COLO668 (cell line): Measurements from ENCODE around the gene DDN.

Source experiments
- DNase-seq: peaks from one replicate; lab custom pipeline; 2025; ENCODE audit not compliant: unreplicated experiment; lab: John Stamatoyannopoulos, UW

Gene DDN

DNA sequence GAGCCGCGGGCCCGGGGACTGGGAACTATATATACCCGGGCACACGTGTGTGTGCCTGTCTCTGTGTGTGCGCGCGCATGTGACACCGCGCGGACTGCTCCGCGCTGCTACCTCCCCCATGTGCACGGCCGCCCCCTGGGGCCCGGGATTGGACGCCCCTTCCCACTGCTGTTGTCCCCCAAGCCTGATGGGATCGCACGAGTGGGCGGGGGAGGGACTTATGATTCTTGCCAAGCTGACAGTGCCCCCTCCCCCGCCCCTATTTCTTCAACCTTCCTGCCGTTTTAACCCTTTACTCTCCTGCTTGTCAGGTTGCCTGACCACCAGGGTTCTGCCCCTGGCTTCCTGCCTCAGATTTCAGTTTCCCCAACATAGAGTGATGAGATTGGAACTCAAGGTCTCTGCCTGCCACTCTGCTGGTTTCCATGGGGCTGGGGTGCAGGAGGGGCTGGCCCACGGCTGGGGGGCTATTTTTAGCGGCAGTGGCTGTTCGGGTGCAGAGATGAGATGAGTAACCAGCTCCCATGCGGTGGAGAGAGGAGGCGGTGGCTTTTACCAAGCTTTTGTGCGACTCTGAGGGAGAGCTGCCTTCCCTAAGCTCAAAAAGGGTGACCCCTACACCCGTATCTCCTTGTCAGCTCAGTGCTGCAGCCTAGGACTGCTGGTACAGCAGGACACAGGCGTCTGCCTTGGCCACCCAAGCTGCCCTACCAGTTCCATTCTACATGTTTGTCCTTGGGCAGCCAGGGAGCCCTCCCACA lies at the start of gene DDN:
DDN (minus strand) TSS at position 5 of the 761 bp plus-strand sequence. CDS start 88 bp downstream, outside the sequence.
- peak; percentile 58 for DNase-seq

DNA sequence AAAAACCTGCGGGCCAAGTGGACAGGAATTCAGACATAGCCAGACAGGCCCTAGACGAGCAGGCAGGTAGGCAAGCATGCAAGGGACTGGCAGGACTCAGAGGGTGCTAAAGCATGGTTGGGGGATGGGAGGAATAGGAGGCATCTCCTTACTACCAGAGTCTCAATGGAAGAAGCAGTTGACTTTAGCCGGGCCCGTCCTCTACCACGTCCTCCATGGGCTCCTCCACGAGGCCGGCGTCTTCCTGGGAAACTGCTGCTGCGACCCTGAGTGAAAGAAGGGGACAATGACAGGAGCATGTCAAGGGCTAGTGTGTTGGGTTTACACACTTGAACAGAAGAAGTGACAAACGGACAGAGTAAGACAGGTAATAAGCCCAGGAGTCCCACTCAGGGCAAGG lies 49.8 kb upstream of the DDN start:
- DNase-seq, result no peak

GRCh38 chr12:49046129-49046895 lies 47.1 kb upstream of the DDN start:
- no peak for DNase-seq

DNA sequence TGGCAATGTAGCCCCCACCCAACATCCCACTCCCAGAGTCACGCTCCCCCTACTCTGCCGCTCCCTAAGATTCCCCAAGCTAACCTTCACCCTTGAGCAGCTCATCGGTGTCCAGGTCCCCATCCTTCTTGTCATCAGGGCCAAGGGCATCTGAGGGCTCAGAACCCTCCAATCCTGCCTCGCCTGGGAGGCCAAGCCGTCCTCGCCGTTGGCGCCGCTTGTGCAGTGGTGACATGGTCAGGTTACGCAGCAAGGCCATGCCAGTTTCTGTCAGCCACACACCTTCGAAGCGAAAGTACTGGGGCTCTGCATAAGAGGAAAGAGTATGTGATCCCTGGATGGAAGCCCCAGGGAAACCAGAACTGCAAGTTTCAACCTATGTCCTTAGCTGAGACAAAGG lies 45.5 kb upstream of the DDN start:
- no peak for DNase-seq

- peak; percentile 47 for DNase-seq
Observed at GRCh38 chr12:49043856-49044258, 44.7 kb upstream of the DDN start.

DNA sequence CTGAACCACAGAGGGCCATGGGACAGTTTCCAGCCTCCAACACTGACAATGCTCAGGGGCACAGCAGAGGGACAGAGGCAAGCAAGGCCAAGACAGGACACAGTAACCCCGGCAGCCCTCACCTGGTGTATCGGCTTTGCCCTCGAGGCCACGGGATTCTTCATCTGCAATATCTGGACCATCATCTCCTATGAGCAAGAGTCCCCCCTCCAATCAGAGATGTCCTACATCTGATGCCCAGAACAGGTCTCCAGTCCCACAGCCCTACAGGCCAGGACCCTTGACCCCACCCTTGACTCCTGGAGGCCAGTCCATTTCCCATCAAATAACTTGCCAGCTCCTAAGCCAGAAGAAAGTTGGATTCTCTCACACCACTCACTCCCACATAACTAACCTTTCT lies 44.1 kb upstream of the DDN start:
- no peak for DNase-seq

- DNase-seq, result no peak
Observed at GRCh38 chr12:49041881-49042484, 42.8 kb upstream of the DDN start.

DNA sequence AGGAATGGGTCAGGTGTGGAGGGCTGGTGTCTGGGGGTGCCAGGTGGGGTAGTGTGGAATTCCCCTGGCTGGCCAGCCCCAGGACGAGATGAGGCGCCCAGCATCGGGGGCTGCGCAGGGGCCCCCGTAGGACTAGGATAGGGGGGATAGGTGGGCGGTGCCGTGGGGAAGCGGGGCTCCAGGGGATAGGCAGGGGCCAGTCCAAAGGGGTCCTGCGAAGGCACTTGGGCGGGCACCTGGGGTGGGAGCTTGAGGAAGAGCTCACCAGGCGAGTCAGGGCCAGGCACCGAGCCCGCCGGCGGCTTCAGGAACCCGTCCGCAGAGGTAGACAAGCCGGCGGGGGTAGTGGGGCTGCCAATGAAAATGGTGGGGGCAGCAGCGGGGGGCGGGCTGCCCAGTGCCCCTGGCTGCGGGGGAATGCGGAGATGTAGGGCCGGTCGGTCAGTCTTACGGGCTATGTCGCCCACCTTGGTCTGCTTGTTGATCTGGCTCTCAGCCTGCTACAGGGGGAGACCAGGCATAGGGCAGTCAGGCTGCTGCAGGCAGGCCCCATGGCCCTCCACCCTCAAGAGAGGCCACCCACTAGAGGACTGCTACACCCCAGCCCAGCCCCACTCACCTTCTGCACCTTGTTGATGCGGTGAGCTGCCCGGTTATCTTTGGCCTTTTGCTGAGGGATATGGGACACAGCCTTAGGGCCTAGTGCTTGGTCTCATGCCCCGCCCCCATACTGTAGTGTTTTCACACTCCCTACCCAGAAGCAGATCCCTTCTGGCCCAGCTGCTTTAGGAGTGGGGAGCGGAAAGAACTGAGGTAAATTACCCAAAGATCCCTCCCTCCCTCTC lies 42.1 kb upstream of the DDN start:
- no peak for DNase-seq

DNA sequence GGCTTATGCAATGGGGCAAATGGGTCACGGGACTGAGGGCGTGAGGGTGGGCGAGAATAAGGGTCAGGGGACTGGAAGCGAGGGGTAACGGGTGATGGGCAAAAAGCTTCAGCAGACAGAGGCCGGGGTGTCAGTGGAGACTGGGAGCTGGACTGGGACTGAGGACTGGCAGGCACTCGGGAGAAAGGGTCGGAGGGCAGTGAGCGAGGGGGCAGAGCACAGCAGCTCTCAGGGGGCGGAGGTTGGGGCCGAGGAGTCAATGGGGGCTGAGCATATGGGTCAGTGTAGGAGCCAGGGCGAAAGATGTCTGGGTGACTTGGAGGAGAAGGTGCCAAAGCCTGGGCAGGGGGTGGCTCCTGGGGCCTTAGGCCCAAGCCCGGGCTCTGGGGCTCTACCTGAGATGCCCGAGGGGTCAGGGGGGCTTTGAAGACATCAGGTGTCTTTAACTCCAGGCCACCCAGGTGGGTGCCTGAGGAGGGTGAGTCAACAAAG lies 41.2 kb upstream of the DDN start:
- DNase-seq, result no peak

DNA sequence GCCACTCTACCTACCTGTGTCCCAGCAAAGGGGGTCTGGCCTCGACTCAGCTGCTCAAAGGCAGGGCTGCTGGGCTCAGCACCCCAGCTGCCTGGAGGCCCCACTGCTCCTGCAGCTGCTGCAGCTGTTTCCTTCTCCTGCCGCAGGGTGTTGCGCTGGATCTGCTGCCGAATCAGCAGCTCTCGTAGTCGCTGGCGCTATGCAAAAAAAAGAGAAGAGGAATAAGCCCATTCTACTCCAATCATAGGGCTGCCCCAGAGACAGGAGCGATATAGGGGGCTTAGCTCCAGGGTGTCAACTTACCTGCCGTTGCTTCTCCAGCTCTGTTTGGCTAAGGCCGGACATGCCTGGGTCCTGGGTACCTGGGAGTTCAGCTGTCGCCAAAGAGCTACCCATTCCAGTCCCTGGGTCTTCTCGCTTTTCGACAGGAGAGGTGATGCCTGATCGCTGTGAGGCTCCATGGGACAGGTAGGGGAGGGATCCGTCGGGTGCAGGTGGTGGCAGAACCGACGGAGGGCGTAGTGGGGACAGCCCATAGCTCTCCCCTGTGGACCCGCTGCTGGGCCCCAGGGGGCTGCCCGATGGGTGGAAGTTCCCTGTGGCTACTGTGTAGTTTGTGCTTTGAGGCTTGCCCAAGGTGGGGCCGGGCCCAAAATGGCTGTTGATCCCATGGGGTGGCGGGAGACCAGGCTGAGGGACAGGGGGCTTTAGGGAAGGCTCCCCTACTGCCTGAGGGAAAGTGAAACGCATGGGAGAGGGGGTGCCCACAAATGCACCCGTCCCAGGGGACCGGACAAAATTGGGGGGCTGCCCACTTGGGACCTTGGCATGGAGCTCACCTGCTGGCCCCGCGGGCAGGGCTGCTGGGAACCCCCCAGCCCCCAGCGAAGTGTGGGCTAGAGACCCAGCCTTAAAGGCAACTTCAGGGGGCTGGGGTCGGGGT lies 40.5 kb upstream of the DDN start:
- no peak for DNase-seq

DNA sequence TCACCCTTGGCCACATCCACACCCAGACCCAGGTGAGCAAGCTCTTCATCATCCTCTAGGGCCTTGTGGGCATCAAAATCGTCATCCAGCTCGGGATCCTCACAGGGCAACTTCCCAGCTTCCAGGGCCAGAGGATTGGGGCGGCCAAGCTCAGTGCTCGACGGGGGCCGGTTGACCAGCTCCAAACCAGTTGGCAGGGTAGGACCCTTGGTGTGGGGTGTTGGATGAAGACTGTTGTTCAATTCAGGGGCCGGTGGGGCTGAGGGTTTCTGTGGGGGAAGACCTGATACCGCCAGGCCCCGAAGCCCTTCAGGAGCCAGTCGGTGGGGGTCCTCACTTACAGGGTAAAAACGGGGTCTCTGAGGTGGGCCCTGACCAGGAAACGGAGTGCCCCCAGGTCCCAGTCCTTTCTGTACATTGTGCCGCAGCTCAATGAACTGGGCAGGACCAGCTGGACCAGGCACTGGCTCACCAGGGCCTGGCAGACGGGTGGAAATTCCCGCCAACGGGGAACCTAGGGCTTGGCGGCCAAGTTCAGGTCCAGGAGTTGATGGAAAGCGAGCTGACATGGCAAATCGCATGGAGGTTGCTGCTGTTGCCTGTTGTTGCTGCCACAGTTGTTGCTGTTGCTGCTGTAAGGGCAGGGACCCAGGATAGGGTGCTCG lies 39.2 kb upstream of the DDN start:
- no peak for DNase-seq

DNA sequence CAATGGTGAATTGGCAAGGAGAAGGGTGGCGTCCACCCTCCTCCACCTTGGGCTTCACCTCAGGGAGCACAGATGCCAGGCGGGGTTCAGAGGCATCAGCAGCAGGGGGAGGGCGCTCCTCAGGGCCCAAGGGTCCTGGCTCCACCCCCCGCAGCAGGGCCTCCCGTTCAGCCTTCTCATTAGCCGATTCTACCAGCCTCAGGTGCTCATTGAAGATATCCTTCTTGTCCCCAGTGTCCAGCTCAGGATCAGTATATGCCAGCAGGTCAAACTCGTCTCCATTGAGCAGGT lies 38.7 kb upstream of the DDN start:
- DNase-seq, result no peak

DNA sequence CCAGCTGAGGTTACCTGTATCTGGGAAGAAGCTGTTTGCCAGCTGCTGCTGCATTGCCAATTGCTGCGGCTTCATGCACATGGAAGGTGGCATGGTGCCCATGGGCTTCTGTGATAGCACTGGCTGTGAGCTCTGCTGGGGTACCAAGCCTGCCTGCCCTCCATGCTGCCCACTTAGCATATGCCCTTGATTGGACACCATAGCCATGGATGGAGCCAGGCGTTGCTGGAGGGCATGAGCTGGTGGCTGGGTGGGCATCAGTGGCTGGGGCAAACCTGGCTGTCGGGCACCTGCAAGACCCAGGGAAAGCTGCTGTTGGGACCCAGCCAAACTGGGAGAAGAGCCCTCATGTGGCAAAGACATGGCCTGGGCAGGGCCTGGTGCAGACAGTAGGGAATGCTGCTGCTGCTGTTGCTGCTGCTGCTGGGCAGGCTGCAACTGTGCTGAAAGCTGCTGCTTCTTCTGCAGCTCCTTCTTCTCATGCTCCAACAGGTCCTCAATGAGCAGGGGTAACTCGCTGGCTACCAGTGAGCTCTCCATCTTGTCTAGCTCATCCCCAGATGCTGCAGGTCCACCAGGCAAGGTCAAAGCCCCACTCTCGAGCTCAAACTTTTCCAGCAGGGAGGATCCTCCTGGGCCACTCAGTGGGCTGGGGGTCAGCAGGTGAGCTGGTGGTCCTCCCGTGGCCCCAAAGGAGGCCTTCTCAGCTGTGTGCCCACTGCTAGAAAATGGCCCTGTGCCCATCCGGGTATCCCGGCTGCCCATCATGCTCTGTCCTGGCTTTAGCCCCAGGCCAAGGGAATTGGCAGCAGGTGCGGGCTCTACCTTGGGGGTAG lies 38.2 kb upstream of the DDN start:
- no peak for DNase-seq

- DNase-seq, result no peak
Observed at GRCh38 chr12:49036029-49036428, 36.9 kb upstream of the DDN start.

DNA sequence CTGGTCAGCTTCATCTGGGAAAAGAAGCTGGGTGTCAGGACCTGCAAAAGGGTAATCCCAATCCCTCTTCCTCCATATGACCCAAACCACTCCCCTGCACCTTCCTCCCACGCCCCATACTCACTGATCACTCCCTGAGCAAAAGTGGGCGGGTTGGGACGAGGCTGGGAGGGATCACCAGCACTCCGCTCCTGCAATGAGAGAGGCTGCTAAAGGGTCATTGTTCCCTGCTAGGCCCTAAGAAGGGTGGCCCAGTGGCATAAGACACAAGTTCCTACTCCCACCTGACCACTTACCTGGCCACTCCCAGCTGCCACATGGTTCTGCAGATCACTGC lies 35.1 kb upstream of the DDN start:
- DNase-seq, result no peak

- DNase-seq, result no peak
Observed at GRCh38 chr12:49033611-49034285, 34.6 kb upstream of the DDN start.

- no peak for DNase-seq
Observed at GRCh38 chr12:49032679-49033447, 33.7 kb upstream of the DDN start.

GRCh38 chr12:49032276-49032675 lies 33.1 kb upstream of the DDN start:
- DNase-seq, result no peak
